Dermis microvascular lymphatic vessel endothelial cell (primary cell): ENCODE measurements around the gene FNDC11. TPM values are rescaled to one million over a fixed set of nuclear protein-coding genes. Genes with fewer than 3 reads are reported as not detected.
"Not testable (repeated sequence)": the region's sequence is repeated elsewhere in the genome, so short reads cannot be mapped to it uniquely, and the experiment has no call there.

Experiments
- DNase-seq, 2 donors: peaks; one replicate each; pipeline versions ENCODE4 v3.0.0 to v3.0.0-alpha.2; 2010; ENCODE audit warnings: low read depth in 2 of 2
- total RNA-seq: library from RNA; depleted of rRNA; stranded (reverse); fragments of >200 nt; gene quantifications from 2 replicates; pipeline ENCODE4 v1.2.1, GENCODE V29; 2014

Gene FNDC11
- total RNA-seq, 1 donor from 2014 or later: 1.3 TPM

GRCh38 chr20:63597651-63598478 lies 43.9 kb downstream of the FNDC11 start:
- no peak for DNase-seq

DNA sequence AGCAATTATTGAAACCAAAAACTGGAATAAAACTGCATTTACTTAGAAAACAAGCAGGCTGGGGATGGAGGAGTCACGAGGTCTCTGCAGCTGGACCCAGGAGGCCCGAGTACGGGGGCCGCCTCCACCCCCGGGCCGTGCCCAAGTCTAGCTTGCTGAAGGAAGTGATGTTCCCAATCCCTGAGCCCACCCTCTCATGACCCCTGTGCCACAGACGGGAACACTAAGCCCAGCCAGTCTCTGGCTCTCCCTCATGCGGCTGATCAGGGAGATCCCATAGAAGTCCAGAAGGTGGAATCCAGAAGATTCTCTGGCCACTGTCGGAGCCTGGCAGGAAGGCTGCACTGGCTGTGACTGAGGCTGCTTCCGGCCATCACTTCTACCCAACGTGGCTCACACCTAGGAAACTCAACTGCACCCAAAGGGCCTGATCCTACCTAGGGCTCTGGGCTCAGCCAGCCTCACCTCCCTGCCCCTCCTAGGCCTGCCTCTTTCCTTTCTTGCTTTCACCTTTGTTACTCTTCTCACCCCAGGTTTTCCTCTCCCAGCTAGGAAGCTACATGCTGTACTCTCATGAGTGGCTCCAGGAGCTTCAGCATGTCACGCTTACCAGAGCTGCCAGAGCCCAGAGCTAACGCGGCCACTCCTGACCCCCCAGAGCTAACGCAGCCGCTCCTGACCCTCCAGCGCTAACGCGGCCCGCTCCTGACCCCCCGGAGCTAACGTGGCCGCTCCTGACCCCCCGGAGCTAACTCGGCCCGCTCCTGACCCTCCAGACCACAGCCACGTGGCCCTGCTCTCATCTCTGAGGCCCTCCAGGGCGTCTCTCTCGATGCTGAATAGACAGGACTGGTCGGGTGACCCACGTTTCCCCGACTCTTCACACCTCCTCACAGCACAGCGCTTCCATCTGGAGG lies 44.8 kb downstream of the FNDC11 start:
- no peak for DNase-seq

GRCh38 chr20:63599396-63600050 lies 45.6 kb downstream of the FNDC11 start:
- no peak for DNase-seq

DNA sequence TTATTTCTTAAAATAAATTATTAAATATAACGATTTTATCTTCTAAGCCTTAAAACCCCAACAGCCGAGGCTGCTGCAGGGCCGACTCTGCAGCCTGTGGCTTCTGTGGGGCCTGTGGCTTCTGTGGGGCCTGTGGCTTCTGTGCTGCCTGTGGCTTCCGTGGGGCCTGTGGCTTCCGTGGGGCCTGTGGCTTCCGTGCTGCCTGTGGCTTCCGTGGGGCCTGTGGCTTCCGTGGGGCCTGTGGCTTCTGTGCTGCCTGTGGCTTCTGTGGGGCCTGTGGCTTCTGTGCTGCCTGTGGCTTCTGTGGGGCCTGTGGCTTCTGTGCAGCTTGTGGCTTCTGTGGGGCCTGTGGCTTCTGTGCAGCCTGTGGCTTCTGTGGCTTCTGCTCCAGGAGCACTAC lies 47.7 kb downstream of the FNDC11 start:
- not testable (repeated sequence) for DNase-seq

- no peak for DNase-seq
Observed at GRCh38 chr20:63602321-63602720, 48.4 kb downstream of the FNDC11 start.

Other genes starting within 250 kb of the FNDC11 start
- gene CHRNA4, start 192.8 kb upstream of the FNDC11 start, total RNA-seq: 0.13 TPM in 2 replicates
- gene KCNQ2, start 81.5 kb upstream of the FNDC11 start, total RNA-seq: not detected in 2 replicates
- gene EEF1A2, start 55.1 kb upstream of the FNDC11 start, total RNA-seq: 9.2 and 22.0 TPM in 2 replicates
- 16.3 and 36.2 TPM in 2 replicates for gene PPDPF, start 33.4 kb upstream of the FNDC11 start, total RNA-seq
- under 0.01 TPM in 2 replicates for gene PTK6, start 16.8 kb upstream of the FNDC11 start, total RNA-seq
- gene SRMS, start 6.4 kb upstream of the FNDC11 start, total RNA-seq: not detected in 2 replicates
- gene HELZ2, start 20.1 kb downstream of the FNDC11 start, total RNA-seq: 25.7 and 30.1 TPM in 2 replicates
- 6.3 and 9.4 TPM in 2 replicates for gene GMEB2, start 72.9 kb downstream of the FNDC11 start, total RNA-seq
- gene STMN3, start 99.3 kb downstream of the FNDC11 start, total RNA-seq: 0.38 and 0.51 TPM in 2 replicates
- 6.0 and 6.1 TPM in 2 replicates for gene RTEL1, start 104.2 kb downstream of the FNDC11 start, total RNA-seq
- gene TNFRSF6B, start 142.5 kb downstream of the FNDC11 start, total RNA-seq: 3.9 and 15.4 TPM in 2 replicates
- gene ARFRP1, start 153.8 kb downstream of the FNDC11 start, total RNA-seq: 22.5 and 38.1 TPM in 2 replicates
- 10.1 and 13.8 TPM in 2 replicates for gene ZGPAT, start 153.9 kb downstream of the FNDC11 start, total RNA-seq
- 0.90 and 1.5 TPM in 2 replicates for gene LIME1, start 182.5 kb downstream of the FNDC11 start, total RNA-seq
- 5.9 and 9.2 TPM in 2 replicates for gene SLC2A4RG, start 185.6 kb downstream of the FNDC11 start, total RNA-seq